IPS-18c (cell line): ENCODE results near the gene UBL5.
"Not testable (repeated sequence)": the region's sequence is repeated elsewhere in the genome, so short reads cannot be mapped to it uniquely, and the experiment has no call there.

Source experiments
- H3K4me3 ChIP-seq: 2 replicates; pipeline ENCODE4 v1.7.0; 2013; ENCODE audit warnings: low read depth, mild to moderate bottlenecking, low read length, moderate library complexity; ENCODE audit not compliant: insufficient read depth
- H3K9me3 ChIP-seq: one replicate; pipeline ENCODE4 v1.6.1; 2013; ENCODE audit warnings: mild to moderate bottlenecking, low read length, moderate library complexity; ENCODE audit not compliant: control insufficient read depth, insufficient read depth

The UBL5 gene

DNA sequence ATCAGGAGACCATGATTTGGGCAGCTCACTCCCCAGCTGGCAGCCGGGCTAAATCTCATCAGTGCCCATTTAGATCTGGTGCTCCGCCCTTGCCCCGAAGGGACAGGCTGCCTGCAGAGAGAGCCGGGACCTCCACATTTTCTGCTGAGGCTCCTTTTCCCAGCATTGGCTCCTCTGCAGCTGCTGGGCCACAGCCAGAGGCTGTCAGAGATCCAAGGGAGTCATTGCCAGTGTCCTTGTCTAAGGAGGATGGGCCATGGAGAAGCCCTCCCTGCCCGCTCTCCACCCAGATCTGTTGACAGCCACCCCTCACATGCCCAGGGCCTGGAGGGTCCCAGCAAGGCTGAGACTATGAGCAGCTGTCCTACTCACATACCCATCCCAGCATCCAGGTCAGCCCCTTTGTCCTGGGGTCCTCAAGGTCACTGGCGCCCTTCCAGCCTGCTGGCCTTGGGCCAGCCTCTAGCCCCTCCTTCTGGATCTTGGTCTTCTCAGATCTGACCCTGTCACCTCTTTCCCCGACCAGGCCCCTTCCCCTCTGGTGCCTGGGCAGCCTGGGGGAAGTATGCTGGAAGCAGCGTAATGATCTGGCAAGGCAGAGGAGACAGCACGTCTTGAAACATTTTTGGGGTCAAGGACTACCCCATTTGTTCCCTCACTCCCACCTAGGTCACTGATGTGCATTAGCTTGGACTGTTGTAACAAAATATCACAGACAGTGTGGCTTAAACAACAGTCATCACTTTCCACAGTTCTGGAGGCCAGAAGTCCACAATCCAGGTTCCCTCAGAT, 15.3 kb downstream of the UBL5 start:
- Histone ChIP-seq H3K9me3 (peaks cover 2% of the 10 kb centered on the region), H3K4me3 (no peak overlapping the region)

DNA sequence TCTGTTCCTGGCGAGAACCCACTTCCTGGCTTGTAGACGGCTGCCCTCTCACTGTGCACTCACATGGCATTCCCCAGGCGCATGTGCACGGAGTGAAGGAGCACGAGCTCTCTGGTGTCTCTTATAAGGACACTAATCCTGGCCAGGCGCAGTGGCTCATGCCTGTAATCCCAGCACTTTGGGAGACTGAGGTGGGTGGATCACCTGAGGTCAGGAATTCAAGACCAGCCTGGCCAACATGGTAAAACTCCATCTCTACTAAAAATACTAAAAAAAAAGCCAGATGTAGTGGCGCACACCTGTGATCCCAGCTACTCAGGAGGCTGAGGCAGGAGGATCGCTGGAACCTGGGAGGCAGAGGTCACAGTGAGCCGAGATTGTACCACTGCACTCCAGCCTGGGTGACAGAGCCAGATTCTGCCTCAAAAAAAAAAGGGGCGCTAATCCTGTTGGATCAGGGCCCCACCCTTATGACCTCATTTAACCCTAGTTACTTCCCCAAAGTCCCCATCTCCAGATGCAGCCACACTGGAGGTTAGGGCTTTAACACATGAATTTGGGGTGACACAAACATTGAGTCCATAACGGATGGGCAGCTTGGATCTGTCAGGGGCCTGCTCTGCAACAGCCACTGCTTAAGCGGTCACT, 16.0 kb downstream of the UBL5 start:
- H3K4me3 ChIP-seq = not testable (repeated sequence)

DNA sequence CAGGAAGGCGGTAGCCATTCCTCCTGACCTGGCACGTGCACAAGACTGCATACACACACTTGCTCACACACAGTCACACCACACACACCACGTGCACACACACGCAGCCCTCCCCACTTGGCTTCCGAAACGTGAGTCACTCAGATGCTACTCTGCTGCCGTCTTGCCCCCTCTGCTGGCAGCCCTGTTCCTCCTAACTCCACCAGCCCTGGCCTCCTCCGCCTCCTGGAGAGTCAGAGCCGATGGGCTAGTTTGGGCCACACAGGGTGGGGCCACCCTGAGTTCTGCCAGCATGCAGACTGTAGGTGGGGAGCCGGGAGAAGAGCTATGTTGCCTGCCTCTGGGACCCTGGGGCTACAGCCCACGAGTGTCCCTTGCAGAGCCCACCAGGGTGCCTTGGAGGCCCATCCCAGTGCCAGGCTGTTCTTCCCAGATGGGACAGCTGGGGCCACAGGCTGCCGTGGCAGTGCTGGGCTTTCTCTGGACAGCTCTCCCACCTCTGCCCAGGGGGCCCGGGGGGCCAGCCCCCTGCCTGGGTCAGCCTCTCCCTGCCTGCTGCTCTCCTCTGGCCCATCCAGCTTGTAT, 19.5 kb downstream of the UBL5 start:
- no peak overlapping the region for H3K4me3 ChIP-seq
- H3K9me3 ChIP-seq = no peaks in the 10 kb centered on the region

More for the DNA sequence above, 16.0 kb downstream of the UBL5 start:
- not testable (repeated sequence) for H3K9me3 ChIP-seq

DNA sequence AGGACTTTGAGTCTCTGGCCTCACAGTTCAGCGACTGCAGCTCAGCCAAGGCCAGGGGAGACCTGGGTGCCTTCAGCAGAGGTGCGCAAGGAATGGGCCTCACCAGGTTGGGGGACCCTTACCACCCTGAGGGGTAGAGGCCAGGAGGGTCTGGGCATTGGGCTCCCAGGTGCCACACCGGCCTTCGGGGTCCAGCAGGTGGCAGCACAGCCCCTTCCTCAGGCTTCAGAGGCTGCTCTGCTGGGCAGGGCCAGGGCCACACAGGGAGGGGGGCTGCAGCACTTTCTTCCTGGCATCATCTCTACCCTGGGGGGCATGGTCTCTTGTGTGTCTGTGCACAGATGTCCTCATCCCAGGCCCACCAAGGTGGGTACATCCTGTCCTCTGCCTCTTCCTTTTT, 20.3 kb downstream of the UBL5 start:
- H3K9me3 ChIP-seq = no peaks in the 10 kb centered on the region
- no peak overlapping the region for H3K4me3 ChIP-seq

DNA sequence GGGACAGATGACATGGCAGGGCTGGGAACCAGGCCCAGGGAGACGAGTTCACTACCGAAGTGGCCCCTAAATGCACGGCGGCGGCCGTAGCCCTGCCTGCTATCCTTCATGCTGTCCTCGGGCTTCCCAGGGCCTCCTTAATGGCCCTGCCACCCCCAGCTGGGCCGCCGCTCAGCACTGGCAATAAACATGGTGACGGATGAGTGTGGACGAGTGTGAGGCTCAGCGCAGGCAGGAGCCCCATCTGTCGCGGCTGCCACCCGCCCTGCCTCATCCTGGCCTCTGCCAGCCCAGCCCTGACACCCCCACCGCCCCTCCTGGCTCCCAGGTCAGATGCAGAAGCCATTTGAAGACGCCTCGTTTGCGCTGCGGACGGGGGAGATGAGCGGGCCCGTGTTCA, 21.0 kb downstream of the UBL5 start:
- no peaks in the 10 kb centered on the region for H3K9me3 ChIP-seq
- H3K4me3 ChIP-seq = no peak overlapping the region

DNA sequence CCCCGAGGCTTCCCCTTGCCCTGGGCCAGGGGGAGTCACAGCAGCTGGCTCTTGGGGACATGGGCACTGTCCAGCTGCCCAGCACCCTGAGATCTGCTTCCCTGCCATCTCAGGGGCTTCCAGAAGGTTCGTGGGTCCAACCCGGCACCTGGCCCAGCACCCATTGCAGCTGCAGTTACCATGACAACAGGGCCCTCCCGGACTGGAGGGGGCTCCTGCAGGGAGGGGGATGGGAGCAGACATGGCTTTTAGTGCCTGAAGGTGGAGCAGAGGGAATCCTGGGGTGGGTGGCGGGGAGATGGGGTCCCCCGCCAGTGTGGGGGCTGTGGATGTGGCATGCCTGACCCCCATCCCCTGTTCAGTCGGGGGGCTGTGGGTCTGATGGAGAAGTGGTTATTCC, 22.1 kb downstream of the UBL5 start:
- no peak overlapping the region for H3K4me3 ChIP-seq
- no peaks in the 10 kb centered on the region for H3K9me3 ChIP-seq

DNA sequence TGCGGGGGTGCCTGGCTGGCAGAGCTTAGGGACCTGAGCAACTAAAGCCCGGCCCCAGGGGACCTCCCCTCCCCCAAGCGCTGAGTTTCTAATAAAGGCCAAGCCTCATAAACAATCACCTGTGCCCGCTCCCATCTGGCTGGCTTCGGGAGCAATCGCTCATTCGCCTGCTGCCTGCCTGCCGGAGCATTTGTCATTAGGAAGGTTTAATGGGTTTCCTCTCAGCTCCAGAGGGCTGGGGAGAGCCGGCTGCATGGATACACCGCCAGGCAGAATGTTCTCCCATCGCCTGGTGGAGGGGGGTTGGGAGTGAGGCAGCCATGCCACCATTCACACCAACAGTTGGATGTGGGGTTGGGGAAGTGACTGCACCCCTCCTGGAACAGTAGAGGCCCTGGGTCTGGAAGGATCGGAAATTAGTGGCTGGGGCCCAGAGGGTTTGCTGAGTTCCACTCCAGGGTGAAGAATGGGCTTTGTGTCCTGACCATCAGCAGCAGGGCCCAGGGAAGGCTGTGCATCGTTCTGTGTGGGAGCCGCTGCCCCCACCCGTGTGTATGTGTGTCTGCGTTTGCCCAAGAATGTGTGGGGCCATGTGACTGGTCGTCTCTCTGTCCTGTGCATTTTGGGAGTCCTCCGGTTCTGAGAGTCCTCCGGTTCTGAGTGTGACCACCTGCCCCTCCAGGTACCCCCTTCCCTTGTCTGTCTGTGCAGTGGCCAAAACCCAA, 22.7 kb downstream of the UBL5 start:
- no peak overlapping the region for H3K4me3 ChIP-seq
- no peaks in the 10 kb centered on the region for H3K9me3 ChIP-seq

DNA sequence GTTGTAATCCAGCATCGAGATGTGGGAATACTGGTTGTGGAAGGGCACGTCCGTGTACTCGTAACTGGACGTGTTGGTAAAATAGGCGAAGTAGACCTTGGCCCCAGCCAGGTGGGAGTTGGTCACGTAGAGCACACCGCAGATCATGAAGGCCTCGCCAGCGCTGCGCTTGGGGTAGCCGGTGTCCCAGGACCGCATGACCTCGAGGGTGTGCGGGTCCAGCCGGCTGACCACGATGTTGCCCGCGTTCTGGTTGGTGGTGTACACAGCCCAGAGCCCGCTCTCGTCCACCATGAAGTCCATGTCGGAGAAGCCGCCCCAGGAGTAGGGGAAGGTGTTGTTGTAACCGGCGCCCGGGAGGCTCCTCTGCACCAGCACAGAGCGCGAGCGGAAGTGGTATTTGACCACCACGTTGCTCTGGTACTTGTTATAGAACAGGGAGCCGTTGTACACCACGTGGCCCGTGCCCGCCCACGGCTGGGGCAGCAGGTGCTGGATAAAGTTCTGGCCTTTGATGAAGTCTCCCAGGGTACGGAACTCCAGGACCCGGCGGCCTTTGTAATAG, 26.6 kb downstream of the UBL5 start:
- H3K9me3 ChIP-seq = no peaks in the 10 kb centered on the region
- H3K4me3 ChIP-seq = no peak overlapping the region

DNA sequence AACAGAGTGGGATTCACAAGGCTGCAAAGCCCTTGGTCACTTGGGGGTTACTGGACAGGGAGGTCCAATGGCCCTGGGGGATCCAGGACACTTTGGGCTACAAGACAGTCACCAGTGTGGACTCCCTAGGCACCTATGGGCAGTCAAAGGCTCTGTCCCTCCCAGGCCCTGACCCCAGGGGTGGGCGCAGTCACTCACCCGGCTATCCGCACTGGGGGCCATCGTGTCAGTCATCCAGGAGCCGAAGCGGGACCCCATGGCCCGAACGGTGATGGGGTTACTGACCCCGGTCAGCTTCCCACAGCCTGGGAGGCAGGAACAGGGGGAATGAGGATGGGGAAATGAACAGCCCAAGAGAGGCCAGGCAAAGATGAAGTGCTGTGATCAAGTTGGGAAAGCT, 28.9 kb downstream of the UBL5 start:
- no peak overlapping the region for H3K4me3 ChIP-seq
- no peaks in the 10 kb centered on the region for H3K9me3 ChIP-seq

DNA sequence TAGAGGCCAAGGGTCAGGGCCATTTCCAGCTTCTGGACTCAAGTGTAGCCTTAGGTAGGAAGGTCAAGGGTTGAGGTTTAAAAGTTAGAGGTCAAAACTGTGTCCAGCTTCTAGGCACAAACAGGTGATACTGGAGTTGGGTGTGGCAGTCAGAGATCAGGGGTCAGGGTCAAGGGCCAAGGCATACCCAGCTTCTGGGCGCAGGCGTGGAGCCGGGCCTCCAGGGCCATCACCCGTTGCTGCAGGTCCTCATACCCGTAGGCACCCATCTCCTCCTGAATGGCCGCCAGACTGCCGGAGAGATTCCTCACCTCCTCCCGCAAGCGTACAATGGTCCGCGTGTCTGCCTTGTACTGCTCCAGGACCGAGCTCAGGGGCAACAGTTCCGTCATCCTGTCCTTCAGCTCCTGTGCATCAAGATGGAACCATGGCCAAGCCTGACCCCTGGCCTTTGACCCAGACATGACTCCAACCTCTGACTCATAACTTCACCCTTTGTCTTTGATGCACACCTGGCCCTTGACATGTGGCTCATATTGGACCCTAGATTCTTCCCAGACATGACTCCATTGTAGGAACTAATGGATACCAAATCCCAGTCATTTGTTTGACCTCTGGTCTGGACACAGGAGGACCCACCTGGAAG, 29.5 kb downstream of the UBL5 start:
- Histone ChIP-seq H3K9me3 (no peaks in the 10 kb centered on the region), H3K4me3 (no peak overlapping the region)

DNA sequence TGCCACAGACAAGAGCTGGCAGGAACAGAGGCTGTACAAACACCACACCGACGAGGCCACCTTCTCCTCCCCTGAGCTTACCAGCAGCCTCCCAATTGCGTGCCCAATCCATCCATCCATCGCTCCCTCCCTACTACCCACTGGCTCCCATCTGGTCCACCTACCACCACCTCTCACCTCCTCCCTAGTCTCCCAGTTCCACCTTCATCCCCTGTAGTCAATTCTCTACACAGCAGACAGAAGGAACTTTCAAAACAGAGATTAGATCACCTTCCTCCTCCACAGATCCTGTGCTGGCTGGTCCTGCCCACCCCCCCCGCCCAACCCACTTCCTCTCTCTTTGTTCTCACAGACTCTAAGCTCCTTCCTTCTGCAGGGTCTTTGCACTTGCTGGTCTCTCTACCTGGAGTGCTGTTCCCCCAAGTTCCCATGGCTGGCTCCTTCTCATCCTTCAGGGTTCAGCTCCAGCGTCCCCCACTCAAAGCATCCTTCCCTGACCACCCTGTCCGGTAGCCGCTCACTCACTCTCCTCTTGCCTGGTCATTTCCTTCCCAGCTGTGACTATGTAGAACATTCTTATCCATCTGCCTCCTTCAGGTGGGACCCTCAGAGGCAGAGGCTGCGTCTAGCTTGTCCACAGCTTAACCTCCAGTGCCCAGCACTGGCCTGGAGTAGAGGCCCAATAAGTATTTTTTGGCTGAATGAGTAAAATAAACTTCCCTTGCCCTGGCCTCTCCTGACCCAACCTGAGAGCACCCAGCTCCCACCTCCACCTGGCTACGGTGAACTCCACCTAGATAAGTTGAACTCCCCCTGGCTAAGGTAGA, 30.4 kb downstream of the UBL5 start:
- Histone ChIP-seq H3K4me3 (no peak overlapping the region), H3K9me3 (no peaks in the 10 kb centered on the region)

DNA sequence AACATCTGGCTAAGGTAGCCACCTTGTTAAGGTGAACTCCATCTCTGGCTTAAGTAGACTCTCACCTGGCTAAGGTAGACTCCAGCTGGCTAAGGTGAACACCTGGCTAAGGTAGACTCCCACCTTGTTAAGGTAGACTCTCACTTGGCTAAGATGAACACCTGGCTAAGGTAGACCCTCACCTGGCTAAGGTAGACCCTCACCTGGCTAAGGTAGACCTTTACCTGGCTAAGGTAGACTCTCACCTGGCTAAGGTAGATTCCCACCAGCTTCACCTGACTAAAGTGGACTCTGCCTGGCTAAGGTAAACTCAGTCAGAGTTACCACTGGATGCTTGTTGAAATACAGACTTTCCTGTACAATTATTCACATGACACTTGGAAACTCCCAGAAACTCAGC, 31.0 kb downstream of the UBL5 start:
- no peak overlapping the region for H3K4me3 ChIP-seq
- no peaks in the 10 kb centered on the region for H3K9me3 ChIP-seq

DNA sequence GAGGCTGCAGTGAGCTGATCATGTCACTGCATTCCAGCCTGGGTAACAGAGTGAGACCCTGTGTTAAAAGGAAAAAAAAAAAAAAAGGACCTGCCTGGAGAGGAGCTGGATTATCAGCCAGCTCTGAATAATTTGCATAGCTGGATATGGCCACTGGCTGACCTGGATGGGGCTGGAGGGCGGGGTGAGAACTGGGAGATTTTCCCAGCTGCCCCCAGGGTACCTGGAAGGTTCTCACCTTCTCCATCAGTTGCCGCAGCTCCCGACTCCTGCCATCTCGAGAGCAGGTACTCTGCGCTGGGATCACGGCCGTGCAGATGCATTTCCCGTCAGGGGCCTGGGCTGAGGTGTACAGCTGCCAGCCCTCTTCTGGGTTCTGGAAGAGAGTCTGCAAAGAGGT, 32.7 kb downstream of the UBL5 start:
- H3K4me3 ChIP-seq = no peak overlapping the region

DNA sequence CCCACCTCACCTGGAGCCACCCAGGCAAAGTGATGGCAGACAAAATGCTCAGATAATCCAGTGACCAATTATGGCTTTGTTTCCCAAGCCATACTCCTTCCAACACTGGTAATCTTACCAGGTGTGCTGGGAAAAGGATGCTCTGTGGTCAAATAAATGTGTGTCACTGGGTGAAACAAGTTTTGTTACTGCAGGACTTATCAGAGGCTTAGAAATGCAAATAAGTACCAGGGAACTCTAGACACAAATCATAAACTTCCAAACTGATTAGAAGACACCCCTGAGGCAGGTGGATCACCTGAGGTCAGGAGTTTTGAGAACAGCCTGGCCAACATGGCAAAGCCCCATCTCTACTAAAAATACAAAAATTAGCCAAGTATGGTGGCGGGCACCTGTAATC, 33.8 kb downstream of the UBL5 start:
- Histone ChIP-seq H3K9me3 (no peaks in the 10 kb centered on the region), H3K4me3 (no peak overlapping the region)

More for the DNA sequence above, 32.7 kb downstream of the UBL5 start:
- H3K9me3 ChIP-seq = no peaks in the 10 kb centered on the region

DNA sequence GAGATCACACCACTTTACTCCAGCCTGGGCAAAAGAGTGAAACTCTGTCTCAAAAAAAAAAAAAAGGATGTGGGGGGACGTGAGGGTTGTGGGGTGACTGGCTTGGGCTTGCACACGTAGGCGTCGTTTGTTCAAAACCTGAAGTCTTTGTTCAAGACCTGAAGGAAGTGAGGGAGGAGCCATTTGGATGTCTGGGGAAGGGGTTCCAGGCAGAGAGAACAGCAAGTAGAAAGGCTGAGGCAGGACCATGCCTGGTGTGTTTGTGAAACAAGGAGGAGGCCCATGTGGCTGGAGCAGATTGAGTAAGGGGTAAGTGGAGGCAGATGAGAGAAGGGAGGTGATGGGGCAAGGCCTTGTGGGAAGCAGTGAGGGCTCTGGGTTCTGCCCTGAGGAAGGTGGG, 35.2 kb downstream of the UBL5 start:
- Histone ChIP-seq H3K4me3 (no peak overlapping the region), H3K9me3 (no peaks in the 10 kb centered on the region)

DNA sequence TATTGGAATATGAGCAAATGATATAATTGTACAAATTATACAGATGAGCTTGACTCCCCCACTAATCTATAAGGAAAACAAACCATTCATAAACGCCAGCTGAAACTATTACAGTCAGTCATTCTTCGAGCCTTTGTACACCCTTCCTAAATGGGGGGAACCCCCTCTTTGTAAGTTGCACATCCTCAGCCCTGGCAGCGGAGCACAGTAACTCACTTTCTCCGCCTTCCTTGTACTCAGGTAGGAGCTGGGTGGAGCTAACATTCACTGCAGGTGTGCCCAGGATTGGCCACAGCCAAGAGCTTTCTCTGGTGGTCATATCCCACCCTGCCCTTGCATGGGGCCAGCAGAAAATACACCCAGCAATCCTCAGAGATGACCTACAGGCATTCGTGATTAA, 36.0 kb downstream of the UBL5 start:
- H3K4me3 ChIP-seq = no peak overlapping the region
- H3K9me3 ChIP-seq = no peaks in the 10 kb centered on the region
